HL-60 (cell line): ENCODE data around the gene RAPGEF2.

Experiments used
- DNase-seq, 2 experiments: peaks; one replicate each; pipeline ENCODE4 v3.0.0-alpha.2; 2010 to 2020; ENCODE audit warnings: low read depth in 1 of 2, low spot score in 1 of 2
- H3K27ac ChIP-seq: fragments of 250-450 bp; sonication (Bioruptor Pico); replicated peaks from 2 replicates; pipeline ENCODE4 v1.5.1; 2020; ENCODE audit warnings: mild to moderate bottlenecking, moderate library complexity
- H3K27me3 ChIP-seq: fragments of 250-450 bp; sonication (Bioruptor Pico); 2 replicates; pipeline ENCODE4 v1.5.1; 2021; ENCODE audit warnings: mild to moderate bottlenecking, moderate library complexity; ENCODE audit not compliant: insufficient read depth, poor library complexity, severe bottlenecking
- H3K4me3 ChIP-seq: replicated peaks from 2 replicates; pipeline ENCODE4 v1.5.1; 2011; ENCODE audit warnings: mild to moderate bottlenecking, control low read depth, low read length; ENCODE audit not compliant: insufficient read depth
- GABPA ChIP-seq: IDR thresholded peaks from 2 replicates; pipeline ENCODE4 v1.6.1; 2012; ENCODE audit warnings: low read depth
- POLR2AphosphoS5 ChIP-seq: IDR thresholded peaks from 2 replicates; pipeline ENCODE4 v1.6.1; 2012; ENCODE audit warnings: low read depth
- SPI1 ChIP-seq: IDR thresholded peaks from 2 replicates; pipeline ENCODE4 v1.6.1; 2012; ENCODE audit warnings: low read depth, mild to moderate bottlenecking, borderline replicate concordance
- TF ChIP-seq, protein P1 (sequence below): IDR thresholded peaks from one replicate; pipeline ENCODE4 v1.5.1; 2011; ENCODE audit warnings: low read length, control low read depth, inconsistent platforms; ENCODE audit not compliant: insufficient read depth
- TF ChIP-seq, protein P2 (sequence below): IDR thresholded peaks from 2 replicates; pipeline ENCODE4 v1.6.1; 2012; ENCODE audit warnings: low read depth; ENCODE audit not compliant: insufficient replicate concordance

Gene RAPGEF2

DNA sequence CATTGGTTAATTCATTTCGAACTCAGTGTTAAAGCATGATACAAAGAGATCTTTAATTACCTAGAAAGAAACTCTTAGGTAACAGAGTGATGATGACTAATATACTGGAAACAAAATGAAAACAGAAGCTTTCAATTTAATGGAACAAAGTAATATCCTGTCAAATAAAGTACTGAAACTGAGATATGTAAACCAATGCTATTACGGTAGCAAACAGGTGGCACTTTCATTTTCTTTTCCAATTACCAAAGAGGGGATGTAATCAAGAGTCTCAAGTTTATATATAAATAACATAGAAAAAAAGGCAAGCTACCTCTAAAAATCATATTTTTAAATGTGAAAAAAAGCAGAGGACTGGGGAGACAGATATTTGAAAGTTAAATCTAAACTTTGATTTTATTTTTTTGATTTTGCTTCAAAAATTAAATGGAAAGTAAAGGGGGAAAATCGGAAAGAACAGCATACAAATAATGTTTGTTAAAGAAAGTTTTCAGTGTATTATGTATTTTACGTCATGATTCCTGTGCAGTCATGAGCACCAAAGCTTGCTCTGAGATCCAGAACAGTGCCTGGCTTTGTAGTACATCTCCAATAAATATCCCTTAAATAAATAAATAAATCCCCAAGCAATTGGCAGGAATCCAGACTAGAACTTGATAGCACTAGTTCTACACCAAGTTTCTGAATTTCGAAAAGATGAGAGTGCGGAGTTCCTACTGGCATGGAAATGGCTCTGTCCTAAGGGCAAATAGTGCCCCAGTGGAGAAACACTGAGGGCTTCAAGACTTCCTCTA, 25.0 kb upstream of the RAPGEF2 start:
- DNase-seq: no peak
- Histone ChIP-seq H3K27me3 (no peaks in the 10 kb centered on the region), H3K4me3 (no peak overlapping the region), H3K27ac (no peak overlapping the region)
- TF ChIP-seq, protein P1, sequence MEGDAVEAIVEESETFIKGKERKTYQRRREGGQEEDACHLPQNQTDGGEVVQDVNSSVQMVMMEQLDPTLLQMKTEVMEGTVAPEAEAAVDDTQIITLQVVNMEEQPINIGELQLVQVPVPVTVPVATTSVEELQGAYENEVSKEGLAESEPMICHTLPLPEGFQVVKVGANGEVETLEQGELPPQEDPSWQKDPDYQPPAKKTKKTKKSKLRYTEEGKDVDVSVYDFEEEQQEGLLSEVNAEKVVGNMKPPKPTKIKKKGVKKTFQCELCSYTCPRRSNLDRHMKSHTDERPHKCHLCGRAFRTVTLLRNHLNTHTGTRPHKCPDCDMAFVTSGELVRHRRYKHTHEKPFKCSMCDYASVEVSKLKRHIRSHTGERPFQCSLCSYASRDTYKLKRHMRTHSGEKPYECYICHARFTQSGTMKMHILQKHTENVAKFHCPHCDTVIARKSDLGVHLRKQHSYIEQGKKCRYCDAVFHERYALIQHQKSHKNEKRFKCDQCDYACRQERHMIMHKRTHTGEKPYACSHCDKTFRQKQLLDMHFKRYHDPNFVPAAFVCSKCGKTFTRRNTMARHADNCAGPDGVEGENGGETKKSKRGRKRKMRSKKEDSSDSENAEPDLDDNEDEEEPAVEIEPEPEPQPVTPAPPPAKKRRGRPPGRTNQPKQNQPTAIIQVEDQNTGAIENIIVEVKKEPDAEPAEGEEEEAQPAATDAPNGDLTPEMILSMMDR: no peak
- TF ChIP-seq, protein P2, sequence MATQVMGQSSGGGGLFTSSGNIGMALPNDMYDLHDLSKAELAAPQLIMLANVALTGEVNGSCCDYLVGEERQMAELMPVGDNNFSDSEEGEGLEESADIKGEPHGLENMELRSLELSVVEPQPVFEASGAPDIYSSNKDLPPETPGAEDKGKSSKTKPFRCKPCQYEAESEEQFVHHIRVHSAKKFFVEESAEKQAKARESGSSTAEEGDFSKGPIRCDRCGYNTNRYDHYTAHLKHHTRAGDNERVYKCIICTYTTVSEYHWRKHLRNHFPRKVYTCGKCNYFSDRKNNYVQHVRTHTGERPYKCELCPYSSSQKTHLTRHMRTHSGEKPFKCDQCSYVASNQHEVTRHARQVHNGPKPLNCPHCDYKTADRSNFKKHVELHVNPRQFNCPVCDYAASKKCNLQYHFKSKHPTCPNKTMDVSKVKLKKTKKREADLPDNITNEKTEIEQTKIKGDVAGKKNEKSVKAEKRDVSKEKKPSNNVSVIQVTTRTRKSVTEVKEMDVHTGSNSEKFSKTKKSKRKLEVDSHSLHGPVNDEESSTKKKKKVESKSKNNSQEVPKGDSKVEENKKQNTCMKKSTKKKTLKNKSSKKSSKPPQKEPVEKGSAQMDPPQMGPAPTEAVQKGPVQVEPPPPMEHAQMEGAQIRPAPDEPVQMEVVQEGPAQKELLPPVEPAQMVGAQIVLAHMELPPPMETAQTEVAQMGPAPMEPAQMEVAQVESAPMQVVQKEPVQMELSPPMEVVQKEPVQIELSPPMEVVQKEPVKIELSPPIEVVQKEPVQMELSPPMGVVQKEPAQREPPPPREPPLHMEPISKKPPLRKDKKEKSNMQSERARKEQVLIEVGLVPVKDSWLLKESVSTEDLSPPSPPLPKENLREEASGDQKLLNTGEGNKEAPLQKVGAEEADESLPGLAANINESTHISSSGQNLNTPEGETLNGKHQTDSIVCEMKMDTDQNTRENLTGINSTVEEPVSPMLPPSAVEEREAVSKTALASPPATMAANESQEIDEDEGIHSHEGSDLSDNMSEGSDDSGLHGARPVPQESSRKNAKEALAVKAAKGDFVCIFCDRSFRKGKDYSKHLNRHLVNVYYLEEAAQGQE: no peak
- TF ChIP-seq GABPA: no peak

DNA sequence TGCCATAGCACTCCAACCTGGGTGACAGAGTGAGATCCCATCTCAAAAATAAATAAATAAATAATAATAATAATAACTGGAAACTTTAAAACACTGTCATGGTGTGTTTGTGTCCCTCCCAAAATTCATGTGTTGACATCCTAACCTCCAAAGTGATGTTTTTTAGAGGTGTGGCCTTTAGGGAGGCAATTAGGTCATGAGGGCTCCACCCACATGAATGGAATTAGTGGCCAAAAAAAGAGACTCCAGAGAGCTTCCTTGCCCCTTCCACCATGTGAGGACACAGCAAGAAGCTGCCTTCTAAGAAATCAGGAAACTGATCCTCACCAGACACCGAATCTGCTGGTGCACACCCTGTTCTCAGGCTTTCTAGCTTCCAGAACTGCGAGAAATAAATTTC, 23.8 kb upstream of the RAPGEF2 start:
- no peaks in the 10 kb centered on the region for H3K27me3 ChIP-seq
- TF ChIP-seq, protein P2: no peak
- TF ChIP-seq SPI1 (no peak), POLR2AphosphoS5 (no peak), GABPA (no peak)
- TF ChIP-seq, protein P1: no peak
- no peak overlapping the region for H3K4me3 ChIP-seq
- H3K27ac ChIP-seq: no peak overlapping the region
- DNase-seq: no peak

DNA sequence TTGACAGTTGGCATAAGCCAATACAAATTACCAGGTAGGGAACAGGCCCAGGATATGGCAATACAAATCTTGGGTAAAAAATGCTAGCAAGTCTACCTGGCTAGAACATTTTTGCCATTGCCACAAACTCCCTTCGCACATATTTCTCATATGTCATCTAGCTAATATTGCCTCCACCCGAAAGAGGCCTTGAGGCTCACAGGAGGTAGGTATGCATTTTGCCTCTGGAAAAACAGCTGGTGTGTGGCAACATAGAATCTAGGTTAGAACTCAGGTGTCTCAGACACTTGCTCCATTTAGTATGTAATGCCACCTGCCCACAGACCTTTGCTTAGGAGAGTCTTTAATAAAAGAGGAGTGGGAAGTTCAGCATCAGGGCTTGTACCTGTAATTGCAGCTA, 16.3 kb upstream of the RAPGEF2 start:
- H3K27me3 ChIP-seq: no peaks in the 10 kb centered on the region
- TF ChIP-seq GABPA (no peak), SPI1 (no peak)
- TF ChIP-seq, protein P2: no peak
- TF ChIP-seq, protein P1: no peak

More for the DNA sequence above, 16.3 kb upstream of the RAPGEF2 start:
- H3K27ac ChIP-seq: no peak overlapping the region
- DNase-seq: no peak
- H3K4me3 ChIP-seq: no peak overlapping the region
